Spleen (tissue), 7 donors: Measurements from ENCODE around the gene OVOL3.

Source experiments
- CTCF ChIP-seq, 11 experiments: fragments of 200-600 bp in 7 of 11; fragments of 450-650 bp in 4 of 11; sonication (generic) in 4 of 11; IDR thresholded peaks in 8 of 11; conservative IDR thresholded peaks in 3 of 11; 1 replicate in 7 of 11; 2 replicates in 4 of 11; pipeline versions ENCODE4 v1.4.0 to v1.8.0; 2016 to 2021; ENCODE audit warnings: antibody characterized with exemption in 11 of 11, inconsistent platforms in 4 of 11, mild to moderate bottlenecking in 1 of 11
- POLR2A ChIP-seq, 3 donors: fragments of 450-650 bp; IDR thresholded peaks; one replicate each; pipeline ENCODE4 v1.5.1; 2017; ENCODE audit warnings: antibody characterized with exemption in 3 of 3, mild to moderate bottlenecking in 1 of 3
- donor health status: DM: no; HTN: no; CAD: no; lungs with moderate emphysema.
- donor health status: DM: no; HTN: no; CAD: no.
- donor health status: DM: no; HTN: no; CAD: no.

GRCh38 chr19:36160821-36161596 lies 50.1 kb downstream of the OVOL3 start:
- TF ChIP-seq CTCF (IDR thresholded peaks at IDR 0.05 in 8 of 11, conservative IDR thresholded peaks at IDR 0.05 in 3 of 11): no peak
- no peak for TF ChIP-seq POLR2A (IDR thresholded peaks at IDR 0.05)
